ENCODE data around the gene ANAPC5. TPM values are rescaled to one million over a fixed set of nuclear protein-coding genes. Genes with fewer than 3 reads are reported as not detected.

The ANAPC5 gene, protein sequence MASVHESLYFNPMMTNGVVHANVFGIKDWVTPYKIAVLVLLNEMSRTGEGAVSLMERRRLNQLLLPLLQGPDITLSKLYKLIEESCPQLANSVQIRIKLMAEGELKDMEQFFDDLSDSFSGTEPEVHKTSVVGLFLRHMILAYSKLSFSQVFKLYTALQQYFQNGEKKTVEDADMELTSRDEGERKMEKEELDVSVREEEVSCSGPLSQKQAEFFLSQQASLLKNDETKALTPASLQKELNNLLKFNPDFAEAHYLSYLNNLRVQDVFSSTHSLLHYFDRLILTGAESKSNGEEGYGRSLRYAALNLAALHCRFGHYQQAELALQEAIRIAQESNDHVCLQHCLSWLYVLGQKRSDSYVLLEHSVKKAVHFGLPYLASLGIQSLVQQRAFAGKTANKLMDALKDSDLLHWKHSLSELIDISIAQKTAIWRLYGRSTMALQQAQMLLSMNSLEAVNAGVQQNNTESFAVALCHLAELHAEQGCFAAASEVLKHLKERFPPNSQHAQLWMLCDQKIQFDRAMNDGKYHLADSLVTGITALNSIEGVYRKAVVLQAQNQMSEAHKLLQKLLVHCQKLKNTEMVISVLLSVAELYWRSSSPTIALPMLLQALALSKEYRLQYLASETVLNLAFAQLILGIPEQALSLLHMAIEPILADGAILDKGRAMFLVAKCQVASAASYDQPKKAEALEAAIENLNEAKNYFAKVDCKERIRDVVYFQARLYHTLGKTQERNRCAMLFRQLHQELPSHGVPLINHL
- polyA plus RNA-seq = 138 TPM
- long read RNA-seq, donor 1, transcript ANAPC5-218 (17 exons, 2,400 nt) = major isoform, 6 of 40 reads
- long read RNA-seq, donor 1, transcript ANAPC5-203 (2 exons, 1,141 nt) = minor isoform, 5 of 40 reads
- long read RNA-seq, donor 1, transcript ANAPC5-208 (9 exons, 2,077 nt) = major isoform, 6 of 40 reads
- long read RNA-seq, donor 1, partial matches to known transcripts = 19 of 40 reads
- long read RNA-seq, donor 1, other reads (novel, unspliced or antisense) = 0 of 40 reads
- long read RNA-seq, donor 2, transcript ANAPC5-203 (2 exons, 1,141 nt) = major isoform, 12 of 107 reads
- long read RNA-seq, donor 2, transcript ANAPC5-208 (9 exons, 2,077 nt) = minor isoform, 11 of 107 reads
- long read RNA-seq, donor 2, transcript ANAPC5-201 (17 exons, 2,513 nt) = minor isoform, 9 of 107 reads
- long read RNA-seq, donor 2, partial matches to known transcripts = 71 of 107 reads
- long read RNA-seq, donor 2, other reads (novel, unspliced or antisense) = 0 of 107 reads
- long read RNA-seq, donor 3 = 0 reads
- long read RNA-seq, donor 4, partial matches to known transcripts = 0 of 3 reads
- long read RNA-seq, donor 4, other reads (novel, unspliced or antisense) = 0 of 3 reads
- long read RNA-seq, donor 5, transcript ANAPC5-208 (9 exons, 2,077 nt) = minor isoform, 9 of 49 reads
- long read RNA-seq, donor 5, transcript ANAPC5-201 (17 exons, 2,513 nt) = major isoform, 10 of 49 reads
- long read RNA-seq, donor 5, partial matches to known transcripts = 24 of 49 reads
- long read RNA-seq, donor 5, other reads (novel, unspliced or antisense) = 0 of 49 reads
- long read RNA-seq, donor 6, partial matches to known transcripts = 29 of 44 reads
- long read RNA-seq, donor 6, other reads (novel, unspliced or antisense) = 0 of 44 reads
- long read RNA-seq, donor 7, transcript ANAPC5-201 (17 exons, 2,513 nt) = major isoform, 8 of 29 reads
- long read RNA-seq, donor 7, partial matches to known transcripts = 11 of 29 reads
- long read RNA-seq, donor 7, other reads (novel, unspliced or antisense) = 0 of 29 reads
- long read RNA-seq, donor 8, transcript ANAPC5-201 (17 exons, 2,513 nt) = major isoform, 11 of 84 reads
- long read RNA-seq, donor 8, transcript ANAPC5-218 (17 exons, 2,400 nt) = minor isoform, 7 of 84 reads
- long read RNA-seq, donor 8, transcript ANAPC5-203 (2 exons, 1,141 nt) = minor isoform, 10 of 84 reads
- long read RNA-seq, donor 8, partial matches to known transcripts = 51 of 84 reads
- long read RNA-seq, donor 8, other reads (novel, unspliced or antisense) = 0 of 84 reads
- long read RNA-seq, donor 9, transcript ANAPC5-201 (17 exons, 2,513 nt) = major isoform, 7 of 43 reads
- long read RNA-seq, donor 9, partial matches to known transcripts = 21 of 43 reads
- long read RNA-seq, donor 9, other reads (novel, unspliced or antisense) = 0 of 43 reads
- long read RNA-seq, donor 10, transcript ANAPC5-201 (17 exons, 2,513 nt) = major isoform, 7 of 63 reads
- long read RNA-seq, donor 10, transcript ANAPC5-203 (2 exons, 1,141 nt) = major isoform, 7 of 63 reads
- long read RNA-seq, donor 10, transcript ANAPC5-218 (17 exons, 2,400 nt) = minor isoform, 5 of 63 reads
- long read RNA-seq, donor 10, partial matches to known transcripts = 38 of 63 reads
- long read RNA-seq, donor 10, other reads (novel, unspliced or antisense) = 0 of 63 reads
- long read RNA-seq, donor 11, transcript ANAPC5-203 (2 exons, 1,141 nt) = major isoform, 8 of 37 reads
- long read RNA-seq, donor 11, transcript ANAPC5-201 (17 exons, 2,513 nt) = minor isoform, 7 of 37 reads
- long read RNA-seq, donor 11, transcript ANAPC5-218 (17 exons, 2,400 nt) = minor isoform, 5 of 37 reads
- long read RNA-seq, donor 11, partial matches to known transcripts = 12 of 37 reads
- long read RNA-seq, donor 11, other reads (novel, unspliced or antisense) = 0 of 37 reads

DNA sequence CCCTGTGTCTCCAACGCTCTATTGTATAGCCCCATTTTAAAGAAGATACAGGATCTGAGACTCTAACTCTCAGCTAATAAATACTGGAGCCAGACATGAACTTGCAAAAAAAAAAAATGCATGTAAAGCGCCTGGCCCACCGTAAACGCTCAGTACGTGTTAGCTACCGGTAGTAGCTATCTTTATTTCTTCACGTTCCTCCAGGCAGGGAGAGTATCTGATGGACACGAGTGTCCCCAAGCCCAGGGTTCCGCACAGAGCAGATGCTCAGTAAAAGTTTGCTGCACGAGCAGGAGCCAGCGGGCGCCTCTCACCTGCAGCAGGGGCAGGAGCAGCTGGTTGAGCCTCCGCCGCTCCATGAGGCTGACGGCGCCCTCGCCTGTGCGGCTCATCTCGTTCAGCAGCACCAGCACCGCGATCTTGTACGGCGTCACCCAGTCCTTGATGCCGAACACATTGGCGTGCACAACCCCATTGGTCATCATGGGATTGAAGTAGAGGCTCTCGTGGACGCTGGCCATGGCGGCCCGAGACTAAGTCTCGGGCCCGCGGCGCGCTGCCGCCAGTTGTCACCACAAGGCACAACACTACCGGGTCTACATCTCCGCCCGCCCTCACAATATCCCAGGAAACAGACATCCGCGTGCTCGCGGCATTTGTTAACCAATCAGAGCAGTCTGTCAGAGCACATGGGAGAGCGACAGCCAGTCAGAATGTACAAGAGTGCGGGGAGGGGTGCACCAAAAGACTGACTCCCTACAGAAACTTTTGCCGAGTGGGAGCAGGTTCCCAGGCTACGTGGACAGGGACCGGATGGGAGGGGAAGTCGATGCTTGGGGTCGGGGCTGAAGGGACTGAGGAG lies at the start of gene ANAPC5:
TSS of gene ANAPC5 (minus strand) at position 592 of the 862 bp plus-strand sequence. CDS start at position 521, 71 bp downstream.
- Histone ChIP-seq H3K27ac (ENCODE audit: low read length) (peak within 1 kb of the TSS; percentile 93), H3K9me3 (ENCODE audit: control insufficient read depth, low read depth, low read length) (no peaks in the 10 kb centered on the region), H3K36me3 (ENCODE audit: control insufficient read depth, insufficient read depth, low read length) (peaks cover 4% of the 10 kb centered on the region), H3K4me1 (ENCODE audit: control insufficient read depth, insufficient read depth, low read length) (peaks cover 8% of the 10 kb centered on the region), H3K27me3 (ENCODE audit: control insufficient read depth, insufficient read depth, low read length) (no peaks in the 10 kb centered on the region), H3K4me3 (ENCODE audit: low read length) (peak within 1 kb of the TSS; percentile 88)
- peak; percentile 97 to 99 for DNase-seq
- WGBS (ENCODE audit: insufficient coverage, low lambda C conversion rate) = 0% methylated on average over 1 of the region's 49 CpGs

DNA sequence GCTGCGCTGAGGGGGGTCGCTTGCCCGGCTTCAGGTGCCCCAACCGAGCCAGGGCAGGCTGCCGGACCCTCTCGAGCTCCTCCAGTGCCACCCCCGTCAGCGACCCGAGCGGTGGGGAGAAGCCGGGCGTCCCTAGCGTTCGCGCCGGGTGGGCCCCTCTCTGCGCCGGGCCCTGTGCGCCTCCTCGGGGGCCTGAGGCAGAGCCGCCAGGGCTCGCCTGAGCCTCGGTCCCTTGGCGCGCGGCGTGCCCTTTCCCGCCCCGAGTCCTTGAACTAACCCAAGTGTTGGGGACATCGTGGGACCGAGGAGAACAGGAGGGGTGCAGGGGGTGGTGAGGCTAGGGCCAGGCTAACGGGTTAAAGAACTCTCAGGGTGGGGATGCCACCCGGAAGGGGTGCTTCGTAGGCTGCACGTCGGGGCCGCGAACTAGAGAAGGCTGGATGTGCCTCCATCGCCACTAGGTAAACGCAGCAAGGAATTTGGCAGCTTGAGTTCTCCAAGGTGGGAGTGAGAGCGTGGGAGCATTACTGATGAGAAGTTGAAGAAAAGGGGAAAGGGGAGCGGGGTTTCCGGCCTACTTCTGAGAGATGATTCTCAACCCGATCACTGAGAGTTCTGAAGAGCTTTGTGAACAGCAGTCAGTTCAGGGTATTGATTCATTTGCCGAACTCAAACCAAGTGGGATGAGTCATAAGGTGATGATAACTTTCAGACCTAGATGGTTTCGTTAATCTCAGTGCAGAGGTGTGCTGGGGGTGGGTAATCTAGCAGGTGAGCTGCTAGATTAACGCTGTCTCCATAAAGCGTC lies 48.3 kb upstream of the ANAPC5 start:
- Histone ChIP-seq H3K27me3 (ENCODE audit: control insufficient read depth, insufficient read depth, low read length) (no peaks in the 10 kb centered on the region), H3K27ac (ENCODE audit: low read length) (peak overlapping the region; percentile 98), H3K4me1 (ENCODE audit: control insufficient read depth, insufficient read depth, low read length) (peaks cover 4% of the 10 kb centered on the region), H3K9me3 (ENCODE audit: control insufficient read depth, low read depth, low read length) (no peaks in the 10 kb centered on the region), H3K36me3 (ENCODE audit: control insufficient read depth, insufficient read depth, low read length) (peaks cover 6% of the 10 kb centered on the region), H3K4me3 (ENCODE audit: low read length) (peak overlapping the region; percentile 92)
- peak; percentile 47 to 79 for DNase-seq
- WGBS (ENCODE audit: insufficient coverage, low lambda C conversion rate) = 0% methylated on average over 1 of the region's 48 CpGs

DNA sequence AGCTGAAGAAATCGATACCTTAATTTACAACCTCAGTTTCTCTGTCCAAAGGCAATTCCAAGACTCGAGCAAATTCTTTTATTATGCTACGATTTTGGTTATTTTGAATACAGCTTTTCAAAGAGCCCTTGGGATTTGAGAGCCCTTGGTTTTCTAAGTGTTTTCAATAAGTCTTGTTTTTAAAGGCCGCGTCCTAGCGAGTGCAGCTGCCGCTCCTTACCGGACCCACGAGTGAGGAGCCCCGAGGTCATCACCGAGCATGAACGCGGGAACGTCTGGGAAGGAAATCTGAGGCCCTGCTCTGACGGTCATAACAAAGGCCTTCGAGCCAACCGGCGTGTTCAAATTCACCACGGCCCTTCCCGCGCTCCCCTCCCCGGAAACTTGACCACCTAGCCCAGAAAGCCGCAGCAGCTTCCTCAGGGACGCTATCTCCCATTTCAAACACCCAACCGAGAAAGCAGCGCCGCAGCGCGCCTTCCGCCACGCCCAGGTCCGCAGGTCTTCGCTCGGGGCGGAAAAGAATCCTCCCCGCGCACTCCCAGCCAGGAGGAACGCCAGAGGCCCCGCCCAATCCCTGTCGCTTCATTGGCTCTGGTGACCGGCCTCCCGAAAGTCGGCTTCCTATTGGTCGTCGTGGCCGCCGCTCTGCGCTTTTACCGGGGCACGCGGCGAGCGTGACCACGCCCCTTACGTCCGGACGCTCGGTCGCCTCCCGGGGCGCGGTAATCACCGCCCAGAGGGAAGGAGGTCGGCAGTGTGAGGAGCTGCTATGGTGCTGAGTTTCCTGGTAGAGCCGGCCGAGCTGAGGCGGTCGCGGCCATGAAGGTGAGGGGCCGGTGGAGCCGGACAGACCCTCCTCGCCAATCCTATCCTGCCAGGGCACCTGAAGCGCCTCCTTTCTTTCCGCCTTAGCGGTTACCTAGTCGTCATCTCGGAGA lies 47.5 kb upstream of the ANAPC5 start, which contains the start of gene RNF34:
TSS of gene RNF34 (plus strand) at position 728 of the 941 bp plus-strand sequence. CDS start at position 823, 95 bp downstream.
- H3K27me3 ChIP-seq (ENCODE audit: control insufficient read depth, insufficient read depth, low read length) = no peaks in the 10 kb centered on the region
- peak within 1 kb of the TSS; percentile 92 for H3K4me3 ChIP-seq (ENCODE audit: low read length)
- peaks cover under 1% of the 10 kb centered on the region for H3K36me3 ChIP-seq (ENCODE audit: control insufficient read depth, insufficient read depth, low read length)
- H3K9me3 ChIP-seq (ENCODE audit: control insufficient read depth, low read depth, low read length) = no peaks in the 10 kb centered on the region
- peak within 1 kb of the TSS; percentile 98 for H3K27ac ChIP-seq (ENCODE audit: low read length)
- WGBS (ENCODE audit: insufficient coverage, low lambda C conversion rate) = 0% methylated on average over 3 of the region's 77 CpGs
- peak; percentile 99 to 100 for DNase-seq
- peaks cover 3% of the 10 kb centered on the region for H3K4me1 ChIP-seq (ENCODE audit: control insufficient read depth, insufficient read depth, low read length)

DNA sequence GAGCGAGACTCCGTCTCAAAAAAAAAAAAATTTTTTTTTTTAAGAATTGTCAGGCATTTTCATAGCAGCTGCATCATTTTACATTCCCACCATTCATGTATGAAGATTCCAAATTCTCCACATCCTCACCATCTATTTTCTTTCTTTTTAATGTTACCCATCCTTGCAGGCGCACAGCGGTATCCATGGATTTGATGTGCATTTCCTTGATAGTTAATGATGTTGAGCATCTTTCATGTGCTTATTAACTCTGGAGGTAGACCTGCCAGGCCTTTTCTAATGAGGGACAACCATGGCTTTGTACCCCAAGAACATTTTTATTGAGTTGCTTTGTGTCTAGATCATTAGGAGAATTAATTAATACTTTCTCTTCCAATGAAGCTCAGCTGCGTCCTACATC lies 46.1 kb upstream of the ANAPC5 start:
- no peak for DNase-seq
- Histone ChIP-seq H3K36me3 (ENCODE audit: control insufficient read depth, insufficient read depth, low read length) (no peaks in the 10 kb centered on the region), H3K9me3 (ENCODE audit: control insufficient read depth, low read depth, low read length) (no peaks in the 10 kb centered on the region), H3K4me1 (ENCODE audit: control insufficient read depth, insufficient read depth, low read length) (no peaks in the 10 kb centered on the region), H3K4me3 (ENCODE audit: low read length) (no peak overlapping the region), H3K27me3 (ENCODE audit: control insufficient read depth, insufficient read depth, low read length) (no peaks in the 10 kb centered on the region), H3K27ac (ENCODE audit: low read length) (no peak overlapping the region)
- 100% methylated on average over 2 of the region's 5 CpGs for WGBS (ENCODE audit: insufficient coverage, low lambda C conversion rate)

DNA sequence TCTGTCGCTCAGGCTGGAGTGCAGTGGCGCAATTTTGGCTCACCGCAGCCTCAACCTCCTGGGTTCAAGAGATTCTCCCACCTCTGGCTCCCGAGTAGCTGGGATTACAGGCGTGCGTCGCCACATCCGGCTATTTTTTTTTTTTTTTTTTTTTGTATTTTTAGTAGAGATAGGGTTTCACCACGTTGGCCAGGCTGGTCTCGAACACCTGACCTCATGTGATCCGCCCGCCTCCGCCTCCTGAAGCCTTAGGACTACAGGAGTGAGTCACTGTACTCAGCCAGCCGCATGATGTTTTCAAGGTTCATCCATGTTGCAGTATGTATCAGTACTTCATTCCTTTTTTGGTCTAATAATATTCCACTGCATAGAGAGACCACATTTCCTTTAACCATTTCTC lies 45.3 kb upstream of the ANAPC5 start:
- H3K36me3 ChIP-seq (ENCODE audit: control insufficient read depth, insufficient read depth, low read length) = no peaks in the 10 kb centered on the region
- no peaks in the 10 kb centered on the region for H3K27me3 ChIP-seq (ENCODE audit: control insufficient read depth, insufficient read depth, low read length)
- no peaks in the 10 kb centered on the region for H3K9me3 ChIP-seq (ENCODE audit: control insufficient read depth, low read depth, low read length)
- H3K27ac ChIP-seq (ENCODE audit: low read length) = no peak overlapping the region
- WGBS (ENCODE audit: insufficient coverage, low lambda C conversion rate) = no CpG with 5 or more reads among the region's 14 CpGs
- H3K4me1 ChIP-seq (ENCODE audit: control insufficient read depth, insufficient read depth, low read length) = no peaks in the 10 kb centered on the region
- DNase-seq = no peak
- H3K4me3 ChIP-seq (ENCODE audit: low read length) = no peak overlapping the region

DNA sequence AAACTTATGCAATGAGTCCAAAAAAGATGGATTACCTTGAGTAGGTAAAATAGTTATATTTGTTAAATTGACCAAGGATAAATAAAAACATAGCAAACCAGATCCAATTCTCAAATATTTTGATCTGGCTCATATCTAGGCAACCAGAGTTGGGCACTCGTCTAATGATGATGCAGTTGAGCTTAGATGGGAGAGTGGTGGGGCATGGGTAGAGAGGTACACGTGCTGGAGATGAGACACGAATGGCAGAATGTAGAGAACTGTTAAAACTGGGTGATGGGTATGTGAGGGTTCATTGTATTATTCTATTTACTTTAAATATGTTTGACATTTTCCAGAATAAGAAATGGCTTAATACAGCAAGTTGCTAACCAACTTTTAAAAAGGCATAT lies 40.1 kb upstream of the ANAPC5 start:
- DNase-seq = no peak
- H3K4me3 ChIP-seq (ENCODE audit: low read length) = no peak overlapping the region
- WGBS (ENCODE audit: insufficient coverage, low lambda C conversion rate) = 83% methylated on average over 1 of the region's 3 CpGs
- H3K9me3 ChIP-seq (ENCODE audit: control insufficient read depth, low read depth, low read length) = no peaks in the 10 kb centered on the region
- H3K4me1 ChIP-seq (ENCODE audit: control insufficient read depth, insufficient read depth, low read length) = no peaks in the 10 kb centered on the region
- H3K27ac ChIP-seq (ENCODE audit: low read length) = no peak overlapping the region
- H3K27me3 ChIP-seq (ENCODE audit: control insufficient read depth, insufficient read depth, low read length) = no peaks in the 10 kb centered on the region
- H3K36me3 ChIP-seq (ENCODE audit: control insufficient read depth, insufficient read depth, low read length) = no peaks in the 10 kb centered on the region

All from large intestine (tissue), 12 donors.